CD14-positive monocyte (primary cell): ENCODE results near the gene SLC43A3. TPM values are rescaled to one million over a fixed set of nuclear protein-coding genes. Genes with fewer than 3 reads are reported as not detected.

Source experiments
- DNase-seq, 3 donors: peaks; one replicate each; pipeline ENCODE4 v3.0.0-alpha.2; 2011 to 2022
- H2AFZ ChIP-seq: 2 replicates; pipeline ENCODE4 v1.6.0; 2012; ENCODE audit warnings: mild to moderate bottlenecking, low read depth, low read length, inconsistent platforms; ENCODE audit not compliant: insufficient read depth, poor library complexity, severe bottlenecking
- H3K27ac ChIP-seq, 2 donors: 1 replicate in 1 of 2; 2 replicates in 1 of 2; pipeline ENCODE4 v1.5.1; 2012 to 2013; ENCODE audit warnings: low read length in 2 of 2, control low read depth in 1 of 2, inconsistent platforms in 1 of 2, low read depth in 1 of 2, mild to moderate bottlenecking in 1 of 2
- H3K27me3 ChIP-seq, 2 donors: one replicate each; pipeline versions ENCODE4 v1.6.0 to v1.6.1; 2011 to 2013; ENCODE audit warnings: low read length in 2 of 2; ENCODE audit not compliant: control insufficient read depth in 2 of 2, insufficient read depth in 2 of 2
- H3K36me3 ChIP-seq, 2 donors: replicated peaks in 1 of 2; 1 replicate in 1 of 2; 2 replicates in 1 of 2; pipeline versions ENCODE4 v1.5.1 to v1.6.1; 2012 to 2013; ENCODE audit warnings: low read length in 2 of 2, control low read depth in 1 of 2, inconsistent platforms in 1 of 2, mild to moderate bottlenecking in 1 of 2; ENCODE audit not compliant: insufficient read depth in 2 of 2, control insufficient read depth in 1 of 2
- H3K4me1 ChIP-seq, 2 donors: 1 replicate in 1 of 2; 2 replicates in 1 of 2; pipeline versions ENCODE4 v1.5.1 to v1.6.1; 2012 to 2013; ENCODE audit warnings: low read length in 2 of 2, control low read depth in 1 of 2, inconsistent platforms in 1 of 2, mild to moderate bottlenecking in 1 of 2, moderate library complexity in 1 of 2; ENCODE audit not compliant: insufficient read depth in 2 of 2, control insufficient read depth in 1 of 2
- H3K4me2 ChIP-seq: replicated peaks from 2 replicates; pipeline ENCODE3; 2012; ENCODE audit warnings: low read length, moderate library complexity, mild to moderate bottlenecking; ENCODE audit not compliant: poor library complexity, severe bottlenecking; ENCODE audit errors: extremely low read depth
- H3K4me3 ChIP-seq, 3 experiments: fragments of 200-600 bp in 1 of 3; sonication (generic) in 1 of 3; replicated peaks in 1 of 3; 1 replicate in 2 of 3; 2 replicates in 1 of 3; pipeline ENCODE4 v1.5.1; 2011 to 2013; ENCODE audit warnings: low read length in 3 of 3, mild to moderate bottlenecking in 3 of 3, control low read depth in 2 of 3, low read depth in 2 of 3, inconsistent platforms in 1 of 3, moderate library complexity in 1 of 3
- H3K79me2 ChIP-seq: 2 replicates; pipeline ENCODE4 v1.6.0; 2012; ENCODE audit warnings: mild to moderate bottlenecking, control low read depth, inconsistent platforms, low read length, moderate library complexity; ENCODE audit not compliant: insufficient read depth
- H3K9ac ChIP-seq: 2 replicates; pipeline ENCODE4 v1.6.0; 2017; ENCODE audit warnings: low read length, mild to moderate bottlenecking; ENCODE audit not compliant: insufficient read depth, poor library complexity, severe bottlenecking
- H3K9me3 ChIP-seq, 2 donors: replicated peaks in 1 of 2; 1 replicate in 1 of 2; 2 replicates in 1 of 2; pipeline versions ENCODE4 v1.5.1 to v1.6.1; 2012 to 2013; ENCODE audit warnings: low read length in 2 of 2, control low read depth in 1 of 2; ENCODE audit not compliant: control insufficient read depth in 1 of 2, insufficient read depth in 1 of 2
- H4K20me1 ChIP-seq: 2 replicates; pipeline ENCODE4 v1.6.0; 2012; ENCODE audit warnings: mild to moderate bottlenecking, low read length, control low read depth, moderate library complexity; ENCODE audit not compliant: insufficient read depth
- H3K27ac Mint-ChIP-seq, 7 donors: one replicate each; pipeline ENCODE4 v1.8.0; 2020; ENCODE audit warnings: mild to moderate bottlenecking in 7 of 7, mixed read lengths in 7 of 7, moderate library complexity in 6 of 7, inconsistent platforms in 2 of 7
- H3K27me3 Mint-ChIP-seq, 3 donors: one replicate each; pipeline ENCODE4 v1.8.0; 2021 to 2022; ENCODE audit warnings: low read depth in 3 of 3, mild to moderate bottlenecking in 3 of 3, mixed read lengths in 3 of 3, moderate library complexity in 3 of 3, inconsistent platforms in 1 of 3
- H3K36me3 Mint-ChIP-seq, 2 donors: one replicate each; pipeline ENCODE4 v1.8.0; 2020; ENCODE audit warnings: mixed read lengths in 2 of 2, inconsistent platforms in 1 of 2, mild to moderate bottlenecking in 1 of 2
- H3K4me1 Mint-ChIP-seq: one replicate; pipeline ENCODE4 v1.8.0; 2020; ENCODE audit warnings: mild to moderate bottlenecking, mixed read lengths
- H3K4me3 Mint-ChIP-seq, 2 donors: one replicate each; pipeline ENCODE4 v1.8.0; 2020; ENCODE audit warnings: mild to moderate bottlenecking in 2 of 2, mixed read lengths in 2 of 2, moderate library complexity in 1 of 2
- H3K9me3 Mint-ChIP-seq, 7 donors: one replicate each; pipeline ENCODE4 v1.8.0; 2020 to 2022; ENCODE audit warnings: mixed read lengths in 7 of 7, mild to moderate bottlenecking in 6 of 7, moderate library complexity in 6 of 7, inconsistent platforms in 2 of 7
- WGBS: methylation state at CpG from one replicate; pipeline ENCODE4 v1.1.5; 2013; ENCODE audit warnings: missing lambda C conversion rate; ENCODE audit not compliant: insufficient coverage; 5-methylcytosine and 5-hydroxymethylcytosine counted together
- intact Hi-C, 2 donors: fragments of 100-400 bp; cut with micrococcal nuclease; formaldehyde crosslinking; loops; one replicate each; pipeline versions ENCODE4 v1.15.0 to v1.15.1; 2023
- polyA plus RNA-seq, 3 donors: library from polyadenylated mRNA; depleted of rRNA in 1 of 3; unstranded in 2 of 3; stranded (reverse) in 1 of 3; fragments of 300-500 nt in 2 of 3; fragments of >200 nt in 1 of 3; fragmentation: Illumina TruSeq in 2 of 3; gene quantifications; 1 replicate in 2 of 3; 2 replicates in 1 of 3; pipeline ENCODE4 v1.2.3, GENCODE V29; 2012 to 2021
- TF ChIP-seq, protein P1 (sequence below): fragments of 200-600 bp; IDR thresholded peaks from one replicate; pipeline ENCODE4 v1.8.0; 2022; ENCODE audit warnings: antibody characterized with exemption, mild to moderate bottlenecking

The SLC43A3 gene
- polyA plus RNA-seq, 3 donors = 82.4 to 116 (median 109) TPM

DNA sequence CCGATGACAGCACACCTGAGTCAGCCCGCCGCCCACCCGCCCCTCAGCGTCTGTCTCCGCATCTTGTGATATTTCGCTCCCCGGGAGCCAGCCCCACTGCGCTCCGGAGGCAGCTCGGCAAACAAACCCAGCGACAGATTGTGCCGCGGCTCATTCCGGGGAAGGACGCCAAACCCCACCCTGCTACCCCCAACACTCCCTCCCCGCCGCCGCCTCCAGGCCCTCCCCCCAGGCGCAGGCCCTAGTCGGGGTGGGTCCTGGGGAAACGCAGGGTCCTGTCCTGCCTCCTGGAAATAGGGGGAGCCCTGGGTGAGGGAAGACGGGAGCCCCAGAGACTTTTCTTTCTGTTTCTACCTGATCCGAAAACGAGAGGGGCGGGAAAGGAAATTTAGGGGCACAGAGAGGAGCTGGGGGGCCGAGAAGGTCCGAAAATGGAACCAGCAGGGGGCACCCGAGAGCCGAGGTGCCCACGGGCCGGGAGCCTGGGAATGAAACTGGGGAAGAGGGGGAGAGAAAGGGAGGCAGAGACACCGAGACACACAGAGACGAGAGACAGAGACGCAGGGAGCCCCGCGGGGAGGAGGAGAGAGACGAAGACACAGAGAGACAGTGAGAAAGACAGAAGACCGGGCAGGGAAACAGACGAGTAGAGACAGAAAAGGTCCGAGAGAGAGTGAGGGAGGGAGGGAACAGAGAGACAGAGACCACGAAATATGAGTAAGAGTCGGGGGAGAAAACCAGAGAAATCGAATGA lies 31.7 kb upstream of the SLC43A3 start:
- peak overlapping the region; percentile 27 for H3K9ac ChIP-seq
- WGBS = 0% methylated on average over 30 of the region's 44 CpGs
- H3K4me1 Mint-ChIP-seq = peaks cover 35% of the 10 kb centered on the region

DNA sequence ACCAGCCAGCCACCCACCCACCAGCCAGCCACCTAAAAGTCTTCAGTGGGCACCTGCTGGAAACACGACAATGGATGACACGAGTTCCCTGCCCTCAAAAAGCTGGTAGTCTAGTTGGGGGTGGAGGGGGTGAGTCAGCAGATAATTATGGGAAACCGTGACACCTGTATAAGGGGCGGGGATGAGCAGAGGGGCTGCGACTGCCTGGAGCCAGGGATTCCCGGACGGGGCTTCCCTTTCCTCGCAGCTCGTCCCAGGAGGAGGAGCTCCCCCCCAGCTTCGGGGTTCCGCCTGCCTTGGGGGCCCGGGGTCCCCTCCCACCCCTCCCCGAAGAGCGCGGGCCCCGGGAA lies 31.1 kb upstream of the SLC43A3 start:
- TF ChIP-seq, protein P1, sequence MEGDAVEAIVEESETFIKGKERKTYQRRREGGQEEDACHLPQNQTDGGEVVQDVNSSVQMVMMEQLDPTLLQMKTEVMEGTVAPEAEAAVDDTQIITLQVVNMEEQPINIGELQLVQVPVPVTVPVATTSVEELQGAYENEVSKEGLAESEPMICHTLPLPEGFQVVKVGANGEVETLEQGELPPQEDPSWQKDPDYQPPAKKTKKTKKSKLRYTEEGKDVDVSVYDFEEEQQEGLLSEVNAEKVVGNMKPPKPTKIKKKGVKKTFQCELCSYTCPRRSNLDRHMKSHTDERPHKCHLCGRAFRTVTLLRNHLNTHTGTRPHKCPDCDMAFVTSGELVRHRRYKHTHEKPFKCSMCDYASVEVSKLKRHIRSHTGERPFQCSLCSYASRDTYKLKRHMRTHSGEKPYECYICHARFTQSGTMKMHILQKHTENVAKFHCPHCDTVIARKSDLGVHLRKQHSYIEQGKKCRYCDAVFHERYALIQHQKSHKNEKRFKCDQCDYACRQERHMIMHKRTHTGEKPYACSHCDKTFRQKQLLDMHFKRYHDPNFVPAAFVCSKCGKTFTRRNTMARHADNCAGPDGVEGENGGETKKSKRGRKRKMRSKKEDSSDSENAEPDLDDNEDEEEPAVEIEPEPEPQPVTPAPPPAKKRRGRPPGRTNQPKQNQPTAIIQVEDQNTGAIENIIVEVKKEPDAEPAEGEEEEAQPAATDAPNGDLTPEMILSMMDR = no peak
- Histone ChIP-seq H3K4me1 (peaks cover 37 to 40% of the 10 kb centered on the region in 2 donors), H3K4me2 (peak overlapping the region; percentile 93), H3K27me3 (peaks cover 25 to 52% of the 10 kb centered on the region in 2 donors), H3K79me2 (no peaks in the 10 kb centered on the region), H3K36me3 (no peaks in the 10 kb centered on the region), H4K20me1 (no peaks in the 10 kb centered on the region), H2AFZ (peak overlapping the region; percentile 81), H3K27ac (no peak overlapping the region), H3K9ac (no peak overlapping the region), H3K9me3 (peaks cover 0 to 4% of the 10 kb centered on the region in 2 donors), H3K4me3 (peak overlapping the region in 1 of 3 experiments; percentile 81)
- peaks cover 35% of the 10 kb centered on the region for H3K4me1 Mint-ChIP-seq
- 0% methylated on average over 9 of the region's 16 CpGs for whole genome bisulfite sequencing
- peaks cover 0 to 28% (median 7%) of the 10 kb centered on the region in 7 donors for H3K9me3 Mint-ChIP-seq
- peaks cover 0 to 16% of the 10 kb centered on the region in 2 donors for H3K36me3 Mint-ChIP-seq
- peak overlapping the region; percentile 48 to 83 for H3K4me3 Mint-ChIP-seq
- H3K27me3 Mint-ChIP-seq = peaks cover 39 to 57% (median 51%) of the 10 kb centered on the region in 3 donors
- DNase-seq = peak in 1 of 3 donors; percentile 27
- intact Hi-C loops = loop anchor here (5.0 to 10.0 kb wide), 2 partner anchors 69 to 187 kb away; partner anchors contain the start of gene YPEL4 (in 2 of the 2)
- H3K27ac Mint-ChIP-seq = no peak overlapping the region

More for the DNA sequence above, 31.7 kb upstream of the SLC43A3 start:
- peaks cover 0 to 28% (median 7%) of the 10 kb centered on the region in 7 donors for H3K9me3 Mint-ChIP-seq
- peak overlapping the region; percentile 84 to 99 for H3K4me3 Mint-ChIP-seq
- peaks cover 25 to 52% of the 10 kb centered on the region in 2 donors for H3K27me3 ChIP-seq
- peaks cover 0 to 19% of the 10 kb centered on the region in 2 donors for H3K36me3 Mint-ChIP-seq
- no peaks in the 10 kb centered on the region for H3K36me3 ChIP-seq
- peak overlapping the region in 3 of 7 donors; percentile 30 to 74 (median 65) for H3K27ac Mint-ChIP-seq
- H4K20me1 ChIP-seq = no peaks in the 10 kb centered on the region
- H3K79me2 ChIP-seq = no peaks in the 10 kb centered on the region
- H3K4me1 ChIP-seq = peaks cover 37 to 40% of the 10 kb centered on the region in 2 donors
- H3K4me2 ChIP-seq = peak overlapping the region; percentile 93
- no peak overlapping the region for H3K27ac ChIP-seq
- DNase-seq = peak in 2 of 3 donors; percentile 39 to 45
- intact Hi-C loops = loop anchor here (5.0 to 10.0 kb wide), 2 partner anchors 69 to 186 kb away; partner anchors contain the start of gene YPEL4 (in 2 of the 2)
- H3K9me3 ChIP-seq = peaks cover 0 to 4% of the 10 kb centered on the region in 2 donors
- peaks cover 39 to 57% (median 55%) of the 10 kb centered on the region in 3 donors for H3K27me3 Mint-ChIP-seq
- TF ChIP-seq, protein P1 = peak; percentile 96
- peak overlapping the region; percentile 81 for H2AFZ ChIP-seq
- H3K4me3 ChIP-seq = peak overlapping the region; percentile 12 to 81 (median 38)
